ENCODE data around the gene CASP6.
"Not testable (repeated sequence)": the region's sequence is repeated elsewhere in the genome, so short reads cannot be mapped to it uniquely, and the experiment has no call there.

CASP6 gene

DNA sequence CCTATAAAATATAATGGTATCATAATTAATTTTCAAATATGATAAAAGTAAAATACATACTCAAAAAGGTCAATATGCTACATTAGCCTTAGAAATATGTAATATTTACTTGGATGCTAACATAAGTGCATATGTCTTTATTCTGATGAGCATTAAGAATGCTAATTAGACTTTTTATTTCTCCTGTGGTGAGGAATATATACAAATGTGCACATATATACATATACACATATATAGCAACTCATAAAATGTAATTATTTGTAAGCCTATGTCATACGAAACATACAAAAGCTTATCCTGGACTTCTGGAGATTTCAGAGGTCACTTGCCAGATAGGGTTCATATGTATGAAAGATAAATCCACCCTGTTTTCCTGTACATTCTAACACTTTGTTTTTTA, 15.5 kb upstream of the CASP6 start:
- DNase-seq, result no peak

GRCh38 chr4:109713500-109713899, 10.3 kb upstream of the CASP6 start:
- no peak for DNase-seq

- DNase-seq, result no peak
Measured at GRCh38 chr4:109708990-109709389, 5.7 kb upstream of the CASP6 start.

- DNase-seq, result no peak
Measured at GRCh38 chr4:109708435-109708834, 5.2 kb upstream of the CASP6 start.

DNA sequence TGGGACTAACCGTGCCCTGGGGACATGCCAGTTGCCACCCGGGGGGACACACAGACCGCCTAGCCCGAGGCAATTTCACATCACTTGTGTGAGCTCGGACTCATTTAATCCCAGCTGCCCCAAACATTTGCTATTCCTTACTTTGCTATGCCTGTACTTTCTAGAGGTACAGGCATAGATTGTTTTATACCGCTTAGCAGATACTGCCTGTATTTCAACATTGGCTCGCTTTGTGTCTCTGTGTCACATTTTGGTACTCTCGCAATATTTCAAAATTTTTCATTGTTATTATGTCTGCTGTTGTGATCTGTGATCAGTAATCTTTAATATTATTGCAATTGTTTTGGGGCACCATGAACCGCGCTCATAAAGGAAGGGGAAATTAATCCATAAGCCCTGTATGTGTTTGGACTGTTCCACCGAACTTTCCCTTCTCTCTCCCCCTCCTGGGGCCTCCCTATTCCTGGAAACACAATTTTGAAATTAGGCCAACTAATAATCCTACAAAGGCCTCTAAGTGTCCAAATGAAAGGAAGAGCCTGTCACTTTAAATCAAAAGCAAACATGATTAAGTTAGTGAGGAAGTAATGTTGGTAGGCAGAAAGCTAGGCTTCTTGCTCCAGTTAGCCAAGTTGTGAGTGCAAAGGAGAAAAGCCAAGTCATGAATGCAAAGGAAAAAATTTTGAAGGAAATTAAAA, 568 bp upstream of the CASP6 start:
- no peak for DNase-seq

GRCh38 chr4:109701566-109702410, 1.5 kb downstream of the CASP6 start:
- DNase-seq, result no peak

DNA sequence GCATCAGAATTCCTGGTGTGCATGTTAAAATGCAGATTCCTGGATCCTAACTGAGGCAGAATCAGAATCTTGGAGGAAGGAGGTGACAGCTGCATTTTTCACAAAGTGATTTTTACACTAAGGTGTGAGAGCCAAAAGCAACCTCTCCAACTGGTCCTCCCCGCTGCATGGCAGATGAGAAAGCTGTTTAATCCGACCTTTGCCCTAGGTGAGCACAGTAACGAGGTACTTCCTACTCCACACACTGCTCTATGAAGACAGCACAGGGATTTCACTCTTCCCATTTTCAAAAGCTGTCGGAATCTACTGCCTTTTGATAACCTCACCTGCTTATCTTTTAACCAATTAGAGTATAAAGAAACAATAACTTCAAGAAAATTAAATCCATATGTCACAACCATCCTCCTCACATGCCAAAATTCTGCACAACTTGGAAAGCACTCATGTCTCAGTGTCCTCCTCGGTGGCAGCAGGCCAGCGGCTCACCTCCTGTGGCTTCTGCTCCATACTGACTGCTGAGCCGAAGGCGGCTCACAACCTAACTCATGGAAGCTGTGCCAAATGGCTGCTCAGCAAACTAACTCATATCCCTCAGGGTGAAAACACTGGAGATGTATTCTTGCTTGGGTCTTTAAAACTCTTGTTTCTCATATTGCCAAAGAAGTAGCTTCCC, 3.6 kb downstream of the CASP6 start:
- no peak for DNase-seq

DNA sequence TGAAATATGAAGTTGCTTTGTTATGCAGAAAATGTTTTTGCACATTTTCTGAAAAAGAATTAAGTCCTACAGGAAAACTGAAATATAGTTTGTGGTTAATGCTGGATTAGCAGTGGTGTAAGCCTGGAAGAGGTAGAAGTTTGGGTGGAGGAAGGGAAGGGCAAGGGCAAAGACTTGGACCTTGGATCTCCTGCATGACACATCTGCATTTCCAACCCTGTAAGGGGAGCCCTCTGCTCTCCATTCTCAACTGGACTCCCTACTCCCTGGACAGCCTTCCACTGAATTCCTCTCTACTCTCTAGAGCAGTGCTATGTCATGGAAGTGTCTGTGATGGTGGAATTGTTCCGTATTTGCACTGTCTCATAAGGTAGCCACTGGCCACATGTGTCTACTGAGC, 4.6 kb downstream of the CASP6 start:
- DNase-seq, result no peak

GRCh38 chr4:109691411-109691920, 11.8 kb downstream of the CASP6 start:
- no peak for DNase-seq

DNA sequence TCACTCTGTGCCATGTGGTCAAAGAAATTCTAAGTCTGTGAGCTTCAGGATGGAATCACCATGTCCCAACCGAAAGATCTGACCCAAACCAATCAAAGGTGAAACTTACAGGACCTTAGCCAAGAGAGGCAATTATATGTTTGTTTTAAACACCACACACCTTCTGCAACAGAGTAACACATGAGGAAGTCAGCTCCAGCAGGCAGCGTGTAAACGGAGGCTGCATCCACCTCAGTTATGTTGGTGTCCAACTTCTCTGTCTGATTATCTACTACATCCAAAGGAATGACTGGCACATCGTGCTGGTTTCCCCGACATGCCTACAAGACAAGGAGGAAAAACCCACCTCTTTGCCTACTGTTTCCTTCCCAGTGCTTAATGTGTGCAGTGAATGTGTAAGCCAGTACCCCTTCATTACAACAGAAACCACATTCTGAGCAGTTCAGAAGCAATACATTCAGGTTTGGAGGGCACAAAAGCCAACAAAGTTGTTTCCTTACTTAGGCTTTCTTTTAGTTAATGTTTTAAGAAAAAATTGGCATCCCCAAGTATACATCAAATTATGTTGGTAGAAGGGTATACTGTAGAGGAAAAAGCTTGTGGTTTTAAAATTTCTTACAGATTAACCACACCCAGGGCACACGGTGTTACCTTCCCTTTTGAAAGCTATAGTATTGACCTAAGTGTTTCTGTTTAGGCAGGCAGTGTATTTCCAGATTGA, 12.4 kb downstream of the CASP6 start:
- no peak for DNase-seq

DNA sequence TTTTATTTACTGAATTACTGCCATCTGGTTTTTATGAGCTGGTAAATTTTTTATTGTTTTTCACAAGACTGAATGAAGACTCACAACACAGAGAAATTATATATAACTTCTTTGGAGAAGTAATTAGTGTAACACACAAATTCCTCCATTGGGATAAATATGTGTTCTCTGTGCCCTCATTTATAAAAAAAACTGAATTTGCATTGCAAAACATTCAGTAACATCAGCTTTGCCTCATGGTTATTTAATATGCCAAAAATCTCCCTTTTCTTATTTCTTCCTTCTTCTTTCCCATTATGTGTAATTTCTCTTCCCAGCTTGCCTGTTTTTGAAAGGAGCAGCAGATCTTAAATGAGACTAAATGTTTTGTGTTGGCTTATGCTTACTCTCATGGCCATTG, 18.5 kb downstream of the CASP6 start:
- DNase-seq, result no peak

- no peak for DNase-seq
Measured at GRCh38 chr4:109683621-109684253, 19.5 kb downstream of the CASP6 start.

- DNase-seq, result no peak
Measured at GRCh38 chr4:109682875-109683274, 20.4 kb downstream of the CASP6 start.

DNA sequence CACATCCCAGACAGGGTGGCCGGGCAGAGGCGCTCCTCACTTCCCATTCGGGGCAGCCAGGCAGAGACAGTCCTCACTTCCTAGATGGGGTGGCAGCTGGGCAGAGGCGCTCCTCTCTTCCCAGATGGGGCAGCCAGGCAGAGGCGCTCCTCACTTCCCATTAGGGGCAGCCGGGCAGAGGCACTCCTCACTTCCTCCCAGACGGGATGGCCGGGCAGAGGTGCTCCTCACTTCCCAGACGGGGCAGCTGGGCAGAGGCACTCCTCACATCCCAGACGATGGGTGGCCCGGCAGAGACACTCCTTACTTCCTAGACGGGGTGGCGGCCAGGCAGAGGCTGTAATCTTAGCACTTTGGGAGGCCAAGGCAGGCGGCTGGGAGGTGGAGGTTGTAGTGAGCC, 24.3 kb downstream of the CASP6 start:
- not testable (repeated sequence) for DNase-seq

DNA sequence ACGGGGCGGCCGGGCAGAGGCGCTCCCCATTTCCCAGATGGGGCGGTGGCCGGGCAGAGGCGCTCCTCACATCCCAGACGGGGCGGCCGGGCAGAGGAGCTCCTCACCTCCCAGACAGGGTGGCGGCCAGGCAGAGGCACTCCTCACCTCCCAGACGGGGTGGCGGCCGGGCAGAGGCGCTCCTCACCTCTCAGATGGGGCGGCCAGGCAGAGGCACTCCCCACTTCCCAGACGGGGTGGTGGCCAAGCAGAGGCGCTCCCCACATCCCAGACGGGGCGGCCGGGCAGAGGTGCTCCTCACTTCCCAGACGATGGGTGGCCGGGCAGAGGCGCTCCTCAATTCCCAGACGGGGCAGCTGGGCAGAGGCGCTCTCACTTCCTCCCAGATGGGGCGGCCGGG, 24.8 kb downstream of the CASP6 start:
- not testable (repeated sequence) for DNase-seq

DNA sequence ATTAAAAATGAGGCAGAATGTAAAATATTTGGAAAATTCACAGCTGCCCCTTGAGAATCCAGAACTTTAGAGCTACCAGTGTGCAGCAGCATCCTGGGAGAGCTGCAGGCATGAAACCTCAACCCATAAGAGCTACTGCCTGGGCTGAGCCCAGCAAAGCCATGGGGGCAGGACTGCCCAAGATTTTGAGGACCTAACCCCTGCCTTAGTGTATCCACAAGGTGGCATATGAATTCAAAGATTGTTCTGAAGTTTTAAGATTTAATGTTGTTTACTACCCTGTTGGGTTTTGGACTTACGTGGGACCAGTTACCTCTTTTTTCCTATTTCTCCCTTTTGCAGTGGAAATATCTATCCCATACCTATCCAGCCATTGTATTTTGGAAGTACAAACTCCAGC, 26.4 kb downstream of the CASP6 start:
- no peak for DNase-seq

GRCh38 chr4:109675843-109676242, 27.4 kb downstream of the CASP6 start:
- no peak for DNase-seq

GRCh38 chr4:109675181-109675580, 28.1 kb downstream of the CASP6 start:
- no peak for DNase-seq

- DNase-seq, result no peak
Measured at GRCh38 chr4:109673303-109673702, 29.9 kb downstream of the CASP6 start.

DNA sequence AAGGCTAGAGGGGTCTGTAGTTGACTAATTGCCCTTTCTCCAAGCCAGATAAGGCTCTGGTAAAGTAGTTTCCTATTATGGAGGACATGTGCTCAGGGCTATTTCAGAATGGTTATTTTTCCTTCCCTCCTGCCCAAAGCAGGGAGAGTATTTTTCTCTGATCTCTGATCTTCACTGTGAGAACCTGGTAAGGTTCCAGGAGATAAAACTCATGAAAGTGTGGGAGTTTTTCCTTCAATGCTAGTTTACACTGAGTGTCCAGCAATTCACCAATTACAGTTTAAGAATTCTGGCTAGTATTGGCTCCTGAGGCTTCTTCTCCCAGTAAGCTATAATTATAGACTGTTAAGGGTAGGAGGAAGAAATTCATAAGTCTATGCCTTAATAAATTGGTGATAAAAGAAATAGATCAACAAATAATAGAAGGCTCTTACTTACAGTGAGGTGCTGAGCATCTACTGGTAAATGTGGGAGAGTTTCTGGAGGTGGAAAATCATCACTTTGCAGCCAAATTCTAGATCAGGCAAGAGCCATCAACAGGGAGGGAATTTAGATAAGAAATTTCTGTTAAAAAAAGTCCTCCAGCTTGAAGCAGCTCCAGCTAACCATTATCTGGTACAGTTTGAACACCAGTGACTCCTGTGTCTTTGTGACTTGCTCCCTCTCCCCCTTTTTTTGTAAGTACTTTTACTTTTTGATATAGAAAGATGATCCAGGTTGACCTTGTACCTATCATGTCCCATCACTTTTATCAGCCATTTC, 30.9 kb downstream of the CASP6 start:
- no peak for DNase-seq

DNA sequence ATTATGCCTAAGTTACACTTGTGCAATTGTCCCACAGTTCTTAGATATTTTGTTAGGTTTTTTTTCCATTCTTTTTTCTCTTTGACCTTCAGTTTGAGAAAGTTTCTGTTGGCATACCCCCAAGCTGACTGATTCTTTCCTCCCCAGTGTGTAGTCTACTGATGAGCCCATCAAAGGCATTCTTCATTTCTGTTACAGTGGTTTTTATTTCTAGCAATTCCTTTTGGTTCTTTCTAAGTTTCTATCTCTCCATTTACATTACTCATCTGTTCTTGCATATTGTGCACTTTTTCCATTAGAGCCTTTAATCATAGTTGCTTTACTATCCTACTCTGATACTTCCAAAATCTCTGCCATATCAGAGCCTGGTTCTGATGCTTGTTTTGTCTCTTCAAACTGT, 31.9 kb downstream of the CASP6 start:
- DNase-seq, result no peak
